ENCODE results near the gene MYLK.

Gene MYLK

GRCh38 chr3:123768480-123769355 is 115.4 kb downstream of the MYLK start:
- no peak for DNase-seq

- DNase-seq: no peak
Observed at GRCh38 chr3:123767564-123768292, 116.4 kb downstream of the MYLK start.

- DNase-seq: no peak
Observed at GRCh38 chr3:123767009-123767372, 117.1 kb downstream of the MYLK start.

- no peak for DNase-seq
Observed at GRCh38 chr3:123766193-123767008, 117.7 kb downstream of the MYLK start.

GRCh38 chr3:123765475-123766128 is 118.5 kb downstream of the MYLK start:
- DNase-seq: no peak

- DNase-seq: no peak
Observed at GRCh38 chr3:123764647-123765046, 119.5 kb downstream of the MYLK start.

GRCh38 chr3:123762805-123763204 is 121.3 kb downstream of the MYLK start:
- no peak for DNase-seq

GRCh38 chr3:123760817-123761216 is 123.3 kb downstream of the MYLK start:
- DNase-seq: no peak

GRCh38 chr3:123759871-123760270 is 124.3 kb downstream of the MYLK start:
- DNase-seq: no peak

- DNase-seq: no peak
Observed at GRCh38 chr3:123759311-123759710, 124.8 kb downstream of the MYLK start.

GRCh38 chr3:123758081-123758564 is 126.0 kb downstream of the MYLK start:
- DNase-seq: no peak

GRCh38 chr3:123757281-123757940 is 126.7 kb downstream of the MYLK start:
- DNase-seq: no peak

GRCh38 chr3:123755501-123755900 is 128.6 kb downstream of the MYLK start:
- DNase-seq: no peak

- DNase-seq: no peak
Observed at GRCh38 chr3:123755085-123755484, 129.0 kb downstream of the MYLK start.

GRCh38 chr3:123753286-123753685 is 130.8 kb downstream of the MYLK start:
- DNase-seq: no peak

- no peak for DNase-seq
Observed at GRCh38 chr3:123752228-123752627, 131.9 kb downstream of the MYLK start.

- no peak for DNase-seq
Observed at GRCh38 chr3:123751433-123751832, 132.7 kb downstream of the MYLK start.

GRCh38 chr3:123750659-123751420 is 133.3 kb downstream of the MYLK start:
- no peak for DNase-seq

- no peak for DNase-seq
Observed at GRCh38 chr3:123750209-123750608, 133.9 kb downstream of the MYLK start.

GRCh38 chr3:123749711-123750110 is 134.4 kb downstream of the MYLK start:
- DNase-seq: no peak

GRCh38 chr3:123745184-123745855 is 138.8 kb downstream of the MYLK start:
- no peak for DNase-seq
